OCI-LY1 (cell line): Measurements from ENCODE around the gene SPOCK1.
A peak's percentile ranks its signal among the peaks of the same experiment; 100 is the strongest.

Source experiments
- H2AFZ ChIP-seq: fragments of 200-600 bp; sonication (generic), shearing (Covaris generic); 2 replicates; pipeline ENCODE4 v1.6.0; 2014; ENCODE audit warnings: antibody characterized with exemption, mild to moderate bottlenecking, low read length
- H3F3A ChIP-seq: fragments of 200-600 bp; sonication (generic), shearing (Covaris generic); 2 replicates; pipeline ENCODE4 v1.6.0; 2014; ENCODE audit warnings: mild to moderate bottlenecking, antibody characterized with exemption, low read length, moderate library complexity; ENCODE audit not compliant: insufficient read depth
- H3K27ac ChIP-seq: fragments of 200-600 bp; sonication (generic); 2 replicates; pipeline ENCODE4 v1.5.1; 2014; ENCODE audit warnings: low read length, mixed run types, mild to moderate bottlenecking, low read depth; ENCODE audit not compliant: poor library complexity, severe bottlenecking
- H3K27me3 ChIP-seq: fragments of 200-600 bp; sonication (generic); 2 replicates; pipeline ENCODE4 v1.6.0; 2014; ENCODE audit warnings: antibody characterized with exemption, mild to moderate bottlenecking, low read length, moderate library complexity; ENCODE audit not compliant: insufficient read depth
- H3K36me3 ChIP-seq: fragments of 200-600 bp; sonication (generic); 2 replicates; pipeline ENCODE4 v1.6.1; 2014; ENCODE audit warnings: mild to moderate bottlenecking, antibody characterized with exemption, low read length, moderate library complexity, mixed read lengths; ENCODE audit not compliant: insufficient read depth
- H3K4me1 ChIP-seq: fragments of 200-600 bp; sonication (generic); 2 replicates; pipeline ENCODE4 v1.5.1; 2014; ENCODE audit warnings: mild to moderate bottlenecking, low read length, moderate library complexity; ENCODE audit not compliant: insufficient read depth, severe bottlenecking
- H3K4me2 ChIP-seq: fragments of 200-600 bp; sonication (generic), shearing (Covaris generic); 2 replicates; pipeline ENCODE4 v1.6.1; 2014; ENCODE audit warnings: low read length
- H3K4me3 ChIP-seq: fragments of 200-600 bp; sonication (generic); 2 replicates; pipeline ENCODE4 v1.5.1; 2014; ENCODE audit warnings: low read length, low read depth, mild to moderate bottlenecking, mixed read lengths; ENCODE audit not compliant: poor library complexity, severe bottlenecking
- H3K79me2 ChIP-seq: fragments of 200-600 bp; shearing (Covaris generic); 2 replicates; pipeline ENCODE4 v1.6.1; 2016; ENCODE audit warnings: mixed run types, low read length, mixed read lengths; ENCODE audit not compliant: insufficient read depth
- H3K9ac ChIP-seq: fragments of 200-600 bp; sonication (generic), shearing (Covaris generic); 2 replicates; pipeline ENCODE4 v1.6.1; 2014; ENCODE audit warnings: mild to moderate bottlenecking, low read length, mixed read lengths
- H3K9me2 ChIP-seq: fragments of 200-600 bp; sonication (generic), shearing (Covaris generic); 2 replicates; pipeline ENCODE4 v1.6.1; 2014; ENCODE audit warnings: low read depth, mild to moderate bottlenecking, low read length, mixed read lengths
- H3K9me3 ChIP-seq: fragments of 200-600 bp; shearing (Covaris generic); 2 replicates; pipeline ENCODE4 v1.6.1; 2014; ENCODE audit warnings: low read length, mixed read lengths
- H4K20me1 ChIP-seq: fragments of 200-600 bp; sonication (generic), shearing (Covaris generic); 2 replicates; pipeline ENCODE4 v1.6.0; 2016; ENCODE audit warnings: mild to moderate bottlenecking, low read length; ENCODE audit not compliant: insufficient read depth
- CTCF ChIP-seq: fragments of 200-600 bp; sonication (generic), shearing (Covaris generic); IDR thresholded peaks from 2 replicates; pipeline ENCODE4 v1.5.1; 2017; ENCODE audit warnings: mild to moderate bottlenecking, antibody characterized with exemption, low read length, moderate library complexity, mixed read lengths
- EZH2 ChIP-seq: fragments of 200-600 bp; sonication (generic), shearing (Covaris generic); IDR thresholded peaks from 2 replicates; pipeline ENCODE4 v1.8.0; 2017; ENCODE audit warnings: borderline replicate concordance, mixed run types, mild to moderate bottlenecking, antibody characterized with exemption, low read length, moderate library complexity, mixed read lengths

SPOCK1 gene

DNA sequence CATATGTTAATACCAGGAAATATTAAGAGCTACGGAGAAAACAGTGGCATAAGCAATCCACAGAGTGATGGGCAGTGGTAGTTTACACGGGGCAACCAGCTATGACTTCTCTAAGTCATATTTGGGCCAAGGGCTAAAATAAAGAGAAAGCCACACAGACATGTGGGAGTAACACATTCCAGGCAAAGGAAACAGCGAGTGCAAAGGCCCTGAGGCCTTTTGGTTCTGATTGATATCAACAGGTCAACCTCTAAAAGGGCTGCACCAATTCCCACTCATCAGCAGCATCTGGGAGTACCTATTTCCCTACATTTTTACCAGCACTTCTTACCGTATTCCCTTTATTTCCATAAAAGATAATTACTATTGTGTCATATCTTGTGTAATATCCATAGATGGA, 173.4 kb downstream of the SPOCK1 start:
- Histone ChIP-seq H2AFZ (no peak overlapping the region), H4K20me1 (no peaks in the 10 kb centered on the region), H3K9ac (no peak overlapping the region), H3K4me2 (no peak overlapping the region), H3F3A (no peaks in the 10 kb centered on the region), H3K79me2 (no peaks in the 10 kb centered on the region), H3K36me3 (no peaks in the 10 kb centered on the region), H3K9me2 (no peaks in the 10 kb centered on the region), H3K27ac (no peak overlapping the region), H3K4me3 (no peak overlapping the region), H3K4me1 (no peaks in the 10 kb centered on the region), H3K9me3 (no peaks in the 10 kb centered on the region), H3K27me3 (0 out of 2 replicates have a peak, but pooled peaks cover 4% of the 10 kb centered on the region)
- TF ChIP-seq CTCF (no peak), EZH2 (no peak)

GRCh38 chr5:137320056-137321045, 178.8 kb downstream of the SPOCK1 start:
- H3K9me2 ChIP-seq = no peaks in the 10 kb centered on the region
- no peak overlapping the region for H3K4me2 ChIP-seq
- no peak overlapping the region for H2AFZ ChIP-seq
- H3K36me3 ChIP-seq = no peaks in the 10 kb centered on the region
- H3K9ac ChIP-seq = no peak overlapping the region
- no peaks in the 10 kb centered on the region for H3K27me3 ChIP-seq
- H3K79me2 ChIP-seq = no peaks in the 10 kb centered on the region
- no peak overlapping the region for H3K27ac ChIP-seq
- H3K4me1 ChIP-seq = no peaks in the 10 kb centered on the region
- H3K9me3 ChIP-seq = no peaks in the 10 kb centered on the region
- H3K4me3 ChIP-seq = no peak overlapping the region
- H4K20me1 ChIP-seq = no peaks in the 10 kb centered on the region
- TF ChIP-seq CTCF (peak; percentile 63), EZH2 (no peak)
- no peaks in the 10 kb centered on the region for H3F3A ChIP-seq

GRCh38 chr5:137318027-137318426, 181.1 kb downstream of the SPOCK1 start:
- Histone ChIP-seq H3K4me2 (no peak overlapping the region), H3K9me2 (no peaks in the 10 kb centered on the region), H2AFZ (no peak overlapping the region), H3K4me3 (no peak overlapping the region), H3K9me3 (no peaks in the 10 kb centered on the region), H4K20me1 (no peaks in the 10 kb centered on the region), H3K27me3 (no peaks in the 10 kb centered on the region), H3K79me2 (no peaks in the 10 kb centered on the region), H3F3A (no peaks in the 10 kb centered on the region), H3K9ac (no peak overlapping the region), H3K36me3 (no peaks in the 10 kb centered on the region), H3K27ac (no peak overlapping the region), H3K4me1 (no peaks in the 10 kb centered on the region)
- TF ChIP-seq CTCF = no peak
- TF ChIP-seq EZH2 = no peak
